ENCODE data around the gene UFC1. TPM values are rescaled to one million over a fixed set of nuclear protein-coding genes. Genes with fewer than 3 reads are reported as not detected.
A peak's percentile ranks its signal among the peaks of the same experiment; 100 is the strongest.

UFC1 gene
- total RNA-seq = 57.7 and 69.1 TPM in 2 replicates

GRCh38 chr1:161153682-161154337 is at the start of gene UFC1:
TSS of gene UFC1 (plus strand) at chr1:161153978. CDS start at chr1:161153998, 20 bp downstream.
- peak; percentile 93 for DNase-seq (ENCODE audit: low read depth)
- no peak for TF ChIP-seq CTCF (IDR thresholded peaks at IDR 0.05; ENCODE audit: insufficient read depth, low read depth, low read length)
- H3K4me3 ChIP-seq (ENCODE audit: low read depth, low read length) = peak within 1 kb of the TSS; percentile 98

GRCh38 chr1:161106431-161106830 is 47.3 kb upstream of the UFC1 start:
- no peak for TF ChIP-seq CTCF (IDR thresholded peaks at IDR 0.05; ENCODE audit: insufficient read depth, low read depth, low read length)
- no peak for DNase-seq (ENCODE audit: low read depth)
- H3K4me3 ChIP-seq (ENCODE audit: low read depth, low read length) = no peak overlapping the region

- no peak overlapping the region for H3K4me3 ChIP-seq (ENCODE audit: low read depth, low read length)
- TF ChIP-seq CTCF (IDR thresholded peaks at IDR 0.05; ENCODE audit: insufficient read depth, low read depth, low read length) = no peak
- no peak for DNase-seq (ENCODE audit: low read depth)
Measured at GRCh38 chr1:161111117-161111516, 42.7 kb upstream of the UFC1 start.

GRCh38 chr1:161111527-161111926 is 42.3 kb upstream of the UFC1 start:
- H3K4me3 ChIP-seq (ENCODE audit: low read depth, low read length) = no peak overlapping the region
- no peak for TF ChIP-seq CTCF (IDR thresholded peaks at IDR 0.05; ENCODE audit: insufficient read depth, low read depth, low read length)
- no peak for DNase-seq (ENCODE audit: low read depth)

GRCh38 chr1:161113915-161114314 is 39.9 kb upstream of the UFC1 start:
- no peak for TF ChIP-seq CTCF (IDR thresholded peaks at IDR 0.05; ENCODE audit: insufficient read depth, low read depth, low read length)
- no peak for DNase-seq (ENCODE audit: low read depth)
- H3K4me3 ChIP-seq (ENCODE audit: low read depth, low read length) = no peak overlapping the region

- H3K4me3 ChIP-seq (ENCODE audit: low read depth, low read length) = no peak overlapping the region
- TF ChIP-seq CTCF (IDR thresholded peaks at IDR 0.05; ENCODE audit: insufficient read depth, low read depth, low read length) = no peak
- peak; percentile 27 for DNase-seq (ENCODE audit: low read depth)
Measured at GRCh38 chr1:161114556-161114955, 39.2 kb upstream of the UFC1 start.

All from fibroblast of villous mesenchyme (primary cell).